HCT116 (cell line): ENCODE results near the gene ADARB1. TPM values are rescaled to one million over a fixed set of nuclear protein-coding genes. Genes with fewer than 3 reads are reported as not detected.

ENCODE experiments used
- ATAC-seq: fragments of 200-7000 bp; cut with Tn5 transposase; 2 replicates; pipeline ENCODE4 v1.9.1; 2020; ENCODE audit warnings: mild to moderate bottlenecking, moderate library complexity
- BruUV-seq: library from RNA; stranded (reverse); fragments of 400-500 nt; replicated peaks from 2 replicates; lab custom pipeline; 2021; lab: Mats Ljungman, UMichigan
- CTCF ChIA-PET: fragments of 300-600 bp; sonication (Branson Sonifier 250); formaldehyde crosslinking; loops from one replicate; lab custom pipeline; 2021; ENCODE audit warnings: antibody characterized with exemption; lab: Charles Lee
- POLR2A ChIA-PET: fragments of 300-600, 350-600 bp; sonication (Branson Sonifier 250); formaldehyde crosslinking; loops from one replicate; lab custom pipeline; 2021; ENCODE audit warnings: antibody characterized with exemption; lab: Charles Lee
- RAD21 ChIA-PET, 2 experiments: fragments of 300-600 bp; sonication (Branson Sonifier 250); formaldehyde crosslinking; loops; one replicate each; lab custom pipeline; 2023; ENCODE audit warnings: low total read pairs in 2 of 2; ENCODE audit not compliant: uncharacterized antibody in 2 of 2, unreplicated experiment in 2 of 2, low non-redundant PET in 1 of 2; lab: Charles Lee
- DNase-seq: peaks from one replicate; pipeline ENCODE4 v3.0.0-alpha.2; 2010; ENCODE audit warnings: low read depth, low spot score
- H2AFZ ChIP-seq: fragments of 200-600 bp; shearing (Covaris generic), sonication (generic); 2 replicates; pipeline ENCODE4 v1.6.1; 2017; ENCODE audit warnings: low read depth, mixed run types, mixed read lengths, antibody characterized with exemption, low read length; ENCODE audit not compliant: poor library complexity, severe bottlenecking
- H3K27ac ChIP-seq: 2 replicates; pipeline ENCODE4 v1.5.1; 2012; ENCODE audit warnings: low read depth, low read length
- H3K27me3 ChIP-seq: fragments of 200-600 bp; sonication (generic); 2 replicates; pipeline ENCODE4 v1.6.1; 2016; ENCODE audit warnings: mixed run types, low read length, mixed read lengths; ENCODE audit not compliant: insufficient read depth
- H3K36me3 ChIP-seq, 2 experiments: fragments of 200-500 bp in 1 of 2; fragments of 200-600 bp in 1 of 2; sonication (Bioruptor generic) in 1 of 2; sonication (generic) in 1 of 2; 2 replicates each; pipeline versions ENCODE4 v1.5.1 to v1.6.1; 2014 to 2016; ENCODE audit warnings: low read length in 2 of 2, inconsistent platforms in 1 of 2, mixed read lengths in 1 of 2, mixed run types in 1 of 2; ENCODE audit not compliant: insufficient read depth in 2 of 2, control insufficient read depth in 1 of 2
- H3K4me1 ChIP-seq, 2 experiments: fragments of 200-600 bp in 1 of 2; sonication (generic) in 1 of 2; 2 replicates each; pipeline versions ENCODE4 v1.5.1 to v1.6.1; 2012 to 2017; ENCODE audit warnings: low read length in 2 of 2, inconsistent platforms in 1 of 2, mild to moderate bottlenecking in 1 of 2, mixed read lengths in 1 of 2, mixed run types in 1 of 2, moderate library complexity in 1 of 2; ENCODE audit not compliant: insufficient read depth in 2 of 2, control insufficient read depth in 1 of 2
- H3K4me2 ChIP-seq: fragments of 200-600 bp; sonication (generic); 2 replicates; pipeline ENCODE4 v1.6.1; 2017; ENCODE audit warnings: mixed run types, low read length, mixed read lengths
- H3K4me3 ChIP-seq, 2 experiments: fragments of 200-600 bp in 1 of 2; sonication (generic) in 1 of 2; replicated peaks in 1 of 2; 2 replicates each; pipeline ENCODE4 v1.5.1; 2011 to 2016; ENCODE audit warnings: low read length in 2 of 2, control low read depth in 1 of 2, low read depth in 1 of 2, mild to moderate bottlenecking in 1 of 2, mixed read lengths in 1 of 2, mixed run types in 1 of 2
- H3K79me2 ChIP-seq: fragments of 200-600 bp; sonication (generic); 2 replicates; pipeline ENCODE4 v1.6.1; 2017; ENCODE audit warnings: mild to moderate bottlenecking, mixed run types, low read length, moderate library complexity, mixed read lengths; ENCODE audit not compliant: insufficient read depth
- H3K9ac ChIP-seq: fragments of 200-600 bp; sonication (generic); 2 replicates; pipeline ENCODE4 v1.6.1; 2016; ENCODE audit warnings: low read length, mixed read lengths
- H3K9me2 ChIP-seq: fragments of 200-600 bp; sonication (generic), shearing (Covaris generic); 2 replicates; pipeline ENCODE4 v1.6.1; 2017; ENCODE audit warnings: mixed run types, mild to moderate bottlenecking, moderate library complexity; ENCODE audit not compliant: insufficient read depth
- H3K9me3 ChIP-seq, 2 experiments: fragments of 200-500 bp in 1 of 2; fragments of 200-600 bp in 1 of 2; sonication (Bioruptor generic) in 1 of 2; sonication (generic) in 1 of 2; 2 replicates each; pipeline ENCODE4 v1.6.1; 2014 to 2017; ENCODE audit warnings: low read length in 2 of 2, mixed read lengths in 2 of 2, inconsistent platforms in 1 of 2, low read depth in 1 of 2, mild to moderate bottlenecking in 1 of 2, mixed run types in 1 of 2, moderate library complexity in 1 of 2; ENCODE audit not compliant: control insufficient read depth in 1 of 2, insufficient read depth in 1 of 2
- H4K20me1 ChIP-seq: fragments of 200-600 bp; sonication (generic), shearing (Covaris generic); 2 replicates; pipeline ENCODE4 v1.6.1; 2017; ENCODE audit warnings: mixed run types, mild to moderate bottlenecking, moderate library complexity; ENCODE audit not compliant: insufficient read depth
- CEBPB ChIP-seq: IDR thresholded peaks from 2 replicates; pipeline ENCODE4 v1.6.1; 2012; ENCODE audit warnings: low read depth
- EGR1 ChIP-seq: IDR thresholded peaks from 2 replicates; pipeline ENCODE4 v1.6.1; 2012; ENCODE audit warnings: low read depth
- ELF1 ChIP-seq: IDR thresholded peaks from 2 replicates; pipeline ENCODE4 v1.6.1; 2012; ENCODE audit warnings: low read depth, borderline replicate concordance
- POLR2A ChIP-seq: IDR thresholded peaks from 2 replicates; pipeline ENCODE4 v1.7.0; 2011; ENCODE audit warnings: borderline replicate concordance; ENCODE audit not compliant: insufficient read depth, insufficient read length; ENCODE audit errors: extremely low read depth
- POLR2AphosphoS5 ChIP-seq: IDR thresholded peaks from 2 replicates; pipeline ENCODE4 v1.6.1; 2011; ENCODE audit warnings: mild to moderate bottlenecking, low read depth, low read length, moderate library complexity
- REST ChIP-seq: IDR thresholded peaks from 2 replicates; pipeline ENCODE4 v1.6.1; 2012; ENCODE audit warnings: low read depth
- SIN3A ChIP-seq: IDR thresholded peaks from 2 replicates; pipeline ENCODE4 v1.6.1; 2012; ENCODE audit warnings: low read depth
- SP1 ChIP-seq: IDR thresholded peaks from 2 replicates; pipeline ENCODE4 v1.6.1; 2012; ENCODE audit warnings: low read depth
- SRF ChIP-seq: IDR thresholded peaks from 2 replicates; pipeline ENCODE4 v1.6.1; 2012; ENCODE audit warnings: low read depth
- TCF7L2 ChIP-seq: IDR thresholded peaks from 2 replicates; pipeline ENCODE4 v1.7.0; 2011; ENCODE audit warnings: borderline replicate concordance, inconsistent platforms; ENCODE audit not compliant: insufficient read depth, insufficient read length; ENCODE audit errors: extremely low read depth
- ZNF274 ChIP-seq: fragments of 200-500 bp; sonication (Bioruptor generic); IDR thresholded peaks from 2 replicates; pipeline ENCODE4 v1.6.1; 2014; ENCODE audit warnings: mild to moderate bottlenecking, low read depth, low read length, inconsistent platforms
- intact Hi-C: fragments of 100-400 bp; cut with micrococcal nuclease; formaldehyde crosslinking; loops from 2 replicates; pipeline ENCODE4 v1.10.0; 2022
- total RNA-seq: library from RNA; stranded (reverse); gene quantifications from one replicate; pipeline ENCODE4 v1.2.1, GENCODE V29; 2021; ENCODE audit not compliant: unreplicated experiment

Gene ADARB1
- total RNA-seq, 1 experiment from 2014 or later: 13.5 TPM

- DNase-seq (no peak), ATAC-seq (no peak)
- peaks cover 4 to 16% of the 10 kb centered on the region in 2 experiments; a peak in 2 of 4 replicates for H3K4me1 ChIP-seq
- H3K9me2 ChIP-seq: no peaks in the 10 kb centered on the region
- ChIA-PET CTCF (no interaction called here), RAD21 (no interaction called here), POLR2A (no interaction called here)
- H3K4me3 ChIP-seq: no peak overlapping the region
- no peaks in the 10 kb centered on the region for H3K9me3 ChIP-seq
- H3K36me3 ChIP-seq: no peaks in the 10 kb centered on the region
- H3K27ac ChIP-seq: no peak overlapping the region
- H3K4me2 ChIP-seq: no peak overlapping the region
- BruUV-seq: no TSS peak
- H3K79me2 ChIP-seq: no peaks in the 10 kb centered on the region
- H2AFZ ChIP-seq: no peak overlapping the region
- no peaks in the 10 kb centered on the region for H4K20me1 ChIP-seq
- no peak overlapping the region for H3K9ac ChIP-seq
- no peaks in the 10 kb centered on the region for H3K27me3 ChIP-seq
- intact Hi-C loops: no loop called here
- TF ChIP-seq POLR2AphosphoS5 (no peak), REST (no peak), CEBPB (no peak), ELF1 (no peak), SIN3A (no peak), POLR2A (no peak), EGR1 (no peak), TCF7L2 (no peak), ZNF274 (no peak), SRF (no peak), SP1 (no peak)
These were observed 178.8 kb downstream of the ADARB1 start for GRCh38 chr21:45253180-45253579.
